K562 (cell line): ENCODE results near the gene FOSL2. TPM values are rescaled to one million over a fixed set of nuclear protein-coding genes. Genes with fewer than 3 reads are reported as not detected.
A peak's percentile ranks its signal among the peaks of the same experiment; 100 is the strongest.

Source experiments
- ATF4 ChIP-seq: fragments of 450-650 bp; formaldehyde crosslinking; IDR thresholded peaks from 2 replicates; pipeline ENCODE4 v1.4.0; 2022; ENCODE audit warnings: mild to moderate bottlenecking, moderate library complexity
- CLOCK ChIP-seq: fragments of 250-450 bp; sonication (Bioruptor Pico); IDR thresholded peaks from 2 replicates; pipeline ENCODE4 v1.4.0; 2020; ENCODE audit warnings: mild to moderate bottlenecking, moderate library complexity, borderline replicate concordance
- CREB3L1 ChIP-seq: fragments of 450-650 bp; IDR thresholded peaks from 2 replicates; pipeline ENCODE4 v1.6.1; 2014; ENCODE audit warnings: low read depth, mild to moderate bottlenecking, moderate library complexity, borderline replicate concordance
- DNMT1 ChIP-seq: fragments of 450-650 bp; IDR thresholded peaks from 2 replicates; pipeline ENCODE4 v1.6.1; 2016; ENCODE audit warnings: antibody characterized with exemption, mild to moderate bottlenecking
- GTF2F1 ChIP-seq: IDR thresholded peaks from 2 replicates; pipeline ENCODE4 v1.6.1; 2011; ENCODE audit warnings: low read depth, low read length, improper control_type of control experiment
- MTF1 ChIP-seq: fragments of 250-450 bp; sonication (Bioruptor Pico); IDR thresholded peaks from 2 replicates; pipeline ENCODE4 v1.9.0; 2021; ENCODE audit warnings: moderate library complexity, mild to moderate bottlenecking, inconsistent platforms, borderline replicate concordance
- MYNN ChIP-seq, 2 experiments: sonication (generic); formaldehyde crosslinking in 1 of 2; IDR thresholded peaks; 2 replicates each; pipeline versions ENCODE4 v1.5.0 to v1.6.1; 2016 to 2020; ENCODE audit warnings: antibody characterized with exemption in 1 of 2, missing genetic modification reagents in 1 of 2
- PHTF2 ChIP-seq: fragments of 250-450 bp; sonication (Bioruptor Pico); IDR thresholded peaks from 2 replicates; pipeline ENCODE4 v1.5.0; 2021; ENCODE audit warnings: mild to moderate bottlenecking
- RBM14 ChIP-seq: fragments of 200-400 bp; formaldehyde crosslinking; IDR thresholded peaks from 2 replicates; pipeline ENCODE4 v1.6.1; 2018; ENCODE audit warnings: low read depth, mild to moderate bottlenecking, low read length, moderate library complexity, borderline replicate concordance; ENCODE audit not compliant: insufficient read depth
- SAFB ChIP-seq: fragments of 200-400 bp; formaldehyde crosslinking; IDR thresholded peaks from 2 replicates; pipeline ENCODE4 v1.6.1; 2017; ENCODE audit warnings: low read depth, low read length, borderline replicate concordance
- SRF ChIP-seq, 2 experiments: fragments of 250-450, 450-650 bp in 1 of 2; sonication (Bioruptor Pico) in 1 of 2; sonication (generic) in 1 of 2; formaldehyde crosslinking; IDR thresholded peaks; 2 replicates each; pipeline versions ENCODE4 v1.5.0 to v1.5.1; 2020 to 2022; ENCODE audit warnings: mild to moderate bottlenecking in 1 of 2, missing genetic modification reagents in 1 of 2
- TSC22D4 ChIP-seq: fragments of 450-650 bp; IDR thresholded peaks from 2 replicates; pipeline ENCODE4 v1.6.1; 2016; ENCODE audit warnings: missing genetic modification characterization, missing biosample characterization, control low read depth
- ZBTB9 ChIP-seq: fragments of 450-650 bp; formaldehyde crosslinking; IDR thresholded peaks from 2 replicates; pipeline ENCODE4 v1.4.0; 2020; ENCODE audit warnings: mild to moderate bottlenecking, moderate library complexity
- ZNF133 ChIP-seq: fragments of 250-450 bp; sonication (Bioruptor Pico); IDR thresholded peaks from 2 replicates; pipeline ENCODE4 v1.4.0; 2020; ENCODE audit warnings: mild to moderate bottlenecking
- ZNF143 ChIP-seq: sonication (generic); formaldehyde crosslinking; IDR thresholded peaks from 2 replicates; pipeline ENCODE4 v1.9.0; 2022; ENCODE audit warnings: mild to moderate bottlenecking, missing genetic modification reagents
- ZNF232 ChIP-seq: sonication (generic); formaldehyde crosslinking; IDR thresholded peaks from 2 replicates; pipeline ENCODE4 v1.8.0; 2022; ENCODE audit warnings: mild to moderate bottlenecking, missing genetic modification reagents
- ZNF644 ChIP-seq: fragments of 200-800 bp; sonication (Bioruptor generic); IDR thresholded peaks from 2 replicates; pipeline ENCODE4 v1.6.1; 2016; ENCODE audit warnings: low read depth, missing genetic modification characterization, missing compliant biosample characterization
- polyA plus RNA-seq, 8 experiments: library from polyadenylated mRNA; depleted of rRNA in 4 of 8; stranded (reverse) in 5 of 8; unstranded in 3 of 8; fragments of >200 nt; fragmentation: Nextera tagmentation in 2 of 8; fragmentation: Illumina TruSeq in 1 of 8; extraction: Ambion mirVana in 2 of 8; extraction: Trizol in 1 of 8; gene quantifications; 2 replicates each; pipeline versions ENCODE4 v1.2.1 to v1.2.3, GENCODE V29; 2011 to 2014; ENCODE audit warnings: inconsistent platforms in 1 of 8, missing spikeins in 1 of 8
- total RNA-seq, 7 experiments: library from RNA; depleted of rRNA in 6 of 7; stranded (reverse); fragments of >200 nt in 6 of 7; fragmentation: Illumina TruSeq in 2 of 7; extraction: Trizol in 2 of 7; gene quantifications; 2 replicates each; pipeline versions ENCODE4 v1.2.1 to v1.2.3, GENCODE V29; 2011 to 2021; ENCODE audit warnings: low replicate concordance in 1 of 7

FOSL2 gene
- total and polyA plus RNA-seq, 9 of the 15 experiments (the other 6 are each of a cell fraction or from before 2014, with no cell fraction given) = 0.04 to 2.9 (median 0.80) TPM

GRCh38 chr2:28355521-28356094 lies 37.0 kb upstream of the FOSL2 start (continued):
- TF ChIP-seq SRF (CRISPR knock-in tag; IDR thresholded peaks at IDR 0.05) = no peak
- no peak; the same call in none of the 2 replicates for TF ChIP-seq ZNF644 (tag)
- TF ChIP-seq CREB3L1 = 0 out of 2 replicates have a peak, but pooled peaks have one; percentile 46
- TF ChIP-seq RBM14 = no peak
- TF ChIP-seq GTF2F1 = no peak
- TF ChIP-seq MTF1 (CRISPR knock-in tag) = no peak
- no peak for TF ChIP-seq PHTF2 (CRISPR knock-in tag)
- no peak for TF ChIP-seq DNMT1
- no peak for TF ChIP-seq ZNF133 (CRISPR knock-in tag)
- peak; percentile 96 for TF ChIP-seq MYNN (IDR thresholded peaks at IDR 0.05)
- TF ChIP-seq MYNN (CRISPR knock-in tag; IDR thresholded peaks at IDR 0.05) = no peak
- peak; percentile 93 for TF ChIP-seq ZBTB9
- TF ChIP-seq CLOCK (CRISPR knock-in tag) = no peak
- no peak for TF ChIP-seq SAFB
- TF ChIP-seq TSC22D4 (tag) = no peak
- no peak for TF ChIP-seq ZNF143 (CRISPR knock-in tag)
- TF ChIP-seq ATF4 = peak; percentile 34; the same call in 1 of the 2 replicates
- TF ChIP-seq ZNF232 (CRISPR knock-in tag) = no peak
